Keratinocyte (primary cell): ENCODE data around the gene TSSC4. TPM values are rescaled to one million over a fixed set of nuclear protein-coding genes. Genes with fewer than 3 reads are reported as not detected.

Experiments used
- DNase-seq: peaks from one replicate; pipeline ENCODE4 v3.0.0-alpha.2; 2011; ENCODE audit warnings: low read depth, missing footprints, low spot score
- FAIRE-seq: peaks from 2 replicates; lab custom pipeline; 2011; peaks lifted over from hg19 to GRCh38; lab: Jason Lieb, UNC
- H2AFZ ChIP-seq: 2 replicates; pipeline ENCODE4 v1.6.0; 2012; ENCODE audit warnings: low read length, control low read depth, inconsistent platforms; ENCODE audit not compliant: control insufficient read depth
- H3K27ac ChIP-seq: 2 replicates; pipeline ENCODE4 v1.5.1; 2011; ENCODE audit warnings: low read length; ENCODE audit not compliant: control insufficient read depth, insufficient read depth
- H3K27me3 ChIP-seq: 3 replicates; pipeline ENCODE4 v1.6.0; 2011; ENCODE audit warnings: low read length; ENCODE audit not compliant: control insufficient read depth, insufficient read depth; ENCODE audit errors: extremely low read depth
- H3K36me3 ChIP-seq, 2 experiments: 2 replicates in 1 of 2; 3 replicates in 1 of 2; pipeline ENCODE4 v1.5.1; 2011; ENCODE audit warnings: low read length in 2 of 2, mild to moderate bottlenecking in 1 of 2; ENCODE audit not compliant: control insufficient read depth in 2 of 2, insufficient read depth in 2 of 2; ENCODE audit errors: extremely low read depth in 1 of 2
- H3K4me1 ChIP-seq: 3 replicates; pipeline ENCODE4 v1.5.1; 2011; ENCODE audit warnings: low read length; ENCODE audit not compliant: control insufficient read depth, insufficient read depth; ENCODE audit errors: extremely low read depth
- H3K4me2 ChIP-seq: 3 replicates; pipeline ENCODE4 v1.6.0; 2011; ENCODE audit warnings: low read depth, low read length; ENCODE audit not compliant: control insufficient read depth, insufficient read depth; ENCODE audit errors: extremely low read depth
- H3K4me3 ChIP-seq, 3 experiments: fragments of 200-600 bp in 1 of 3; sonication (generic) in 1 of 3; 2 replicates in 2 of 3; 3 replicates in 1 of 3; pipeline ENCODE4 v1.5.1; 2011 to 2016; ENCODE audit warnings: low read length in 3 of 3, mild to moderate bottlenecking in 3 of 3, control low read depth in 2 of 3, inconsistent platforms in 1 of 3, low read depth in 1 of 3, mixed read lengths in 1 of 3, mixed run types in 1 of 3, moderate library complexity in 1 of 3; ENCODE audit not compliant: control insufficient read depth in 2 of 3, insufficient read depth in 2 of 3; ENCODE audit errors: extremely low read depth in 1 of 3
- H3K79me2 ChIP-seq: 2 replicates; pipeline ENCODE4 v1.6.0; 2012; ENCODE audit warnings: low read length; ENCODE audit not compliant: control insufficient read depth, insufficient read depth
- H3K9ac ChIP-seq: 3 replicates; pipeline ENCODE4 v1.6.0; 2011; ENCODE audit warnings: low read length; ENCODE audit not compliant: control insufficient read depth, insufficient read depth; ENCODE audit errors: extremely low read depth
- H3K9me1 ChIP-seq: 3 replicates; pipeline ENCODE4 v1.6.0; 2011; ENCODE audit warnings: low read length; ENCODE audit not compliant: control insufficient read depth, insufficient read depth; ENCODE audit errors: extremely low read depth
- H3K9me3 ChIP-seq: 2 replicates; pipeline ENCODE4 v1.5.1; 2012; ENCODE audit warnings: low read depth, low read length; ENCODE audit not compliant: control insufficient read depth
- H4K20me1 ChIP-seq: 3 replicates; pipeline ENCODE4 v1.6.0; 2011; ENCODE audit warnings: low read length; ENCODE audit not compliant: control insufficient read depth, insufficient read depth; ENCODE audit errors: extremely low read depth
- EZH2 ChIP-seq: IDR thresholded peaks from one replicate; pipeline ENCODE4 v1.6.1; 2012; ENCODE audit warnings: inconsistent platforms, mild to moderate bottlenecking, low read length, moderate library complexity
- dilution Hi-C: fragments of 300-500 bp; cut with MboI; formaldehyde crosslinking; loops from one replicate; pipeline ENCODE4 v1.7.0; 2020; ENCODE audit warnings: low sequenced_read_pairs; ENCODE audit not compliant: extremely low pct_ligation_motif_present
- polyA plus RNA-seq, 5 experiments: library from polyadenylated mRNA; depleted of rRNA in 3 of 5; stranded (reverse) in 3 of 5; stranded (forward) in 1 of 5; unstranded in 1 of 5; fragments of >200 nt; gene quantifications; 1 replicate in 1 of 5; 2 replicates in 3 of 5; 3 replicates in 1 of 5; pipeline versions ENCODE4 v1.2.1 to v1.2.3, GENCODE V29; 2011 to 2012; ENCODE audit warnings: missing spikeins in 2 of 5, low read depth in 1 of 5, low replicate concordance in 1 of 5
- TF ChIP-seq, protein P1 (sequence below), 3 experiments: IDR thresholded peaks in 1 of 3; conservative IDR thresholded peaks in 1 of 3; optimal IDR thresholded peaks in 1 of 3; 2 replicates in 2 of 3; 3 replicates in 1 of 3; pipeline versions ENCODE3 to v1.5.1; 2011; ENCODE audit warnings: low read length in 3 of 3, mild to moderate bottlenecking in 3 of 3, moderate library complexity in 2 of 3, control low read depth in 1 of 3, inconsistent platforms in 1 of 3; ENCODE audit not compliant: insufficient read depth in 2 of 3; ENCODE audit errors: extremely low read depth in 1 of 3

The TSSC4 gene
- polyA plus RNA-seq, 1 donor (not counting 4 experiments of a cell fraction or from before 2014, with no cell fraction given) = 15.9 TPM

DNA sequence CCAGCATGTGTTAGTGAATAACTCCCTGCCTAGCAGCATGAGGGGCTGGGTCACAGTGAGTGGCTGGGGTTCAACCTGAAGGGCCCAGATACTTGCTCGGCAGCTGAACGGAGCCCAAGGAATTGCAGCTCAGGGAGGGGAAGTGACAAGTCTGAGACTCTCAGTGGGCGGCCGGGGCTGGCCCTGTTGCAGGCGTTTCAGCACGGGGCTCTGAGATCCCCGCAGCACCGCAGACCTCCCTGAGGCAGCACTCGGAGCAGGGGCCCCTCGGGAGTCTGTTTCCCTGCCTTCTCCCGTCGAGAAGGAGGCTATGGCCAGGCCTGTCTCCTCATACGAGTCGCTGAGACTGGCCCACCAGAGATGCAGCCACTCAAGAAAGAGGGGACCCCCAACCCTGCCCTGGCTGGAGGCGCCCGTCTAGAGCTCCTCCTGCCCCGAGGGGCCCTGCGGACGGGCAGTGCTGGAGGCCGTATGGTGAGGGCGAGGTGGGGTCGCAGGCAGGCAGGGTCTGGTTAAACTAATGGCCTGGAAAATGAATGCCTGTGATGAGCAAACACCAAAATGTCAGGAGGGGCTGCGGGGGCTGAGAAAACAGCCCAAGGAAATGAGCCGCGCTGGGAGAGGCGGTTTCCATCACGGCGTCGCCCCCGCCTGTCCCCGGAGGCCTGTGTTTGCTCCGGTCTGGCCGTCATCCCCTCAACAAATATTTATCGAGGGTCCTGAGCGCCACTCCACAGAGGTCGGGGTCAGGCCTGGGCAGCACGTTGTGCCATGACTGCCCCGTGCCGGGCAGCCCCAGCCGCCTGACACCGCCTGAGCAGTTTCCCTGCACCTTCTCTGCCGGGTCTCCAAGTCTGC is 9.3 kb downstream of the TSSC4 start:
- no peak overlapping the region for H2AFZ ChIP-seq
- no peak overlapping the region for H3K9ac ChIP-seq
- peaks cover 4% of the 10 kb centered on the region for H3K27me3 ChIP-seq
- no peaks in the 10 kb centered on the region for H4K20me1 ChIP-seq
- TF ChIP-seq, protein P1, sequence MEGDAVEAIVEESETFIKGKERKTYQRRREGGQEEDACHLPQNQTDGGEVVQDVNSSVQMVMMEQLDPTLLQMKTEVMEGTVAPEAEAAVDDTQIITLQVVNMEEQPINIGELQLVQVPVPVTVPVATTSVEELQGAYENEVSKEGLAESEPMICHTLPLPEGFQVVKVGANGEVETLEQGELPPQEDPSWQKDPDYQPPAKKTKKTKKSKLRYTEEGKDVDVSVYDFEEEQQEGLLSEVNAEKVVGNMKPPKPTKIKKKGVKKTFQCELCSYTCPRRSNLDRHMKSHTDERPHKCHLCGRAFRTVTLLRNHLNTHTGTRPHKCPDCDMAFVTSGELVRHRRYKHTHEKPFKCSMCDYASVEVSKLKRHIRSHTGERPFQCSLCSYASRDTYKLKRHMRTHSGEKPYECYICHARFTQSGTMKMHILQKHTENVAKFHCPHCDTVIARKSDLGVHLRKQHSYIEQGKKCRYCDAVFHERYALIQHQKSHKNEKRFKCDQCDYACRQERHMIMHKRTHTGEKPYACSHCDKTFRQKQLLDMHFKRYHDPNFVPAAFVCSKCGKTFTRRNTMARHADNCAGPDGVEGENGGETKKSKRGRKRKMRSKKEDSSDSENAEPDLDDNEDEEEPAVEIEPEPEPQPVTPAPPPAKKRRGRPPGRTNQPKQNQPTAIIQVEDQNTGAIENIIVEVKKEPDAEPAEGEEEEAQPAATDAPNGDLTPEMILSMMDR (optimal IDR thresholded peaks at IDR 0.05 in 1 of 3, IDR thresholded peaks at IDR 0.05 in 1 of 3, conservative IDR thresholded peaks at IDR 0.05 in 1 of 3; ENCODE audit: extremely low read depth in 1 of 3, insufficient read depth in 2 of 3, low read length in 3 of 3) = no peak
- no peak for TF ChIP-seq EZH2
- H3K27ac ChIP-seq = no peak overlapping the region
- no peaks in the 10 kb centered on the region for H3K9me3 ChIP-seq
- no peaks in the 10 kb centered on the region for H3K4me1 ChIP-seq
- no peak for FAIRE-seq
- dilution Hi-C loops = no loop called here
- no peak for DNase-seq
- no peak overlapping the region for H3K4me3 ChIP-seq
- no peaks in the 10 kb centered on the region for H3K36me3 ChIP-seq
- no peak overlapping the region for H3K4me2 ChIP-seq
- H3K9me1 ChIP-seq = no peaks in the 10 kb centered on the region
- no peaks in the 10 kb centered on the region for H3K79me2 ChIP-seq

DNA sequence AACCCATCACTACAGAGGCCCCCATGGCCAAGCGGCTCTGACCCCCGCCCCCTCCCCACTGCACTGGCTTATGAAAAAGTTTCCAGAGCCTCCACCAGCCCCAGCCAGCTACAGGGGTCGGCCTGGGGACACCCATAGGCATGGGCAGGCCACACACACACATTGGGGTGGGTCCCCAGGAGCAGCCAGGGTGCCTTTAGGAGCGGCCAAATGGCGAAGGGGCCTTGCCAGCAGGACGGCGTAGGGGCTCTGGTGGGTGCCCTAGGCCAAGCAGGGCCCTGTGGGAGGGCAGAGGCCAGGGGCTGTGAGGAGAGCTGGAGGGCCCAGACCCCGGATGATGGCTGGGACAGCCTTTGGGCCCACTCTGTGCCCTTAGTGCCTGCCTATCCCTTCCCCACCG is 10.1 kb downstream of the TSSC4 start:
- H3K4me2 ChIP-seq = no peak overlapping the region
- DNase-seq (no peak), FAIRE-seq (no peak)
- H3K9me1 ChIP-seq = no peaks in the 10 kb centered on the region
- H3K4me3 ChIP-seq = no peak overlapping the region
- H3K79me2 ChIP-seq = no peaks in the 10 kb centered on the region
- peaks cover 4% of the 10 kb centered on the region for H3K27me3 ChIP-seq
- H4K20me1 ChIP-seq = no peaks in the 10 kb centered on the region
- H3K9ac ChIP-seq = no peak overlapping the region
- H3K4me1 ChIP-seq = no peaks in the 10 kb centered on the region
- no peak overlapping the region for H2AFZ ChIP-seq
- TF ChIP-seq EZH2 = no peak
- TF ChIP-seq, protein P1 (optimal IDR thresholded peaks at IDR 0.05 in 1 of 3, IDR thresholded peaks at IDR 0.05 in 1 of 3, conservative IDR thresholded peaks at IDR 0.05 in 1 of 3; ENCODE audit: extremely low read depth in 1 of 3, insufficient read depth in 2 of 3, low read length in 3 of 3) = no peak
- dilution Hi-C loops = no loop called here
- no peaks in the 10 kb centered on the region for H3K9me3 ChIP-seq
- H3K36me3 ChIP-seq = no peaks in the 10 kb centered on the region
- H3K27ac ChIP-seq = no peak overlapping the region
